H9 (cell line): ENCODE results near the gene MAN2C1. TPM values are rescaled to one million over a fixed set of nuclear protein-coding genes. Genes with fewer than 3 reads are reported as not detected.

Source experiments
- DNase-seq: peaks from one replicate; pipeline ENCODE4 v3.0.0-alpha.2; 2017
- H2AFZ ChIP-seq: one replicate; pipeline ENCODE4 v1.6.1; 2013; ENCODE audit warnings: mild to moderate bottlenecking, low read length, control low read depth, moderate library complexity
- H2AK5ac ChIP-seq: 2 replicates; pipeline ENCODE4 v1.6.1; 2013; ENCODE audit warnings: low read length, control low read depth, mixed read lengths; ENCODE audit not compliant: insufficient read length
- H2BK120ac ChIP-seq: one replicate; pipeline ENCODE4 v1.6.1; 2013; ENCODE audit warnings: low read depth, mild to moderate bottlenecking, low read length, control low read depth, inconsistent platforms; ENCODE audit not compliant: poor library complexity, severe bottlenecking
- H2BK12ac ChIP-seq: 2 replicates; pipeline ENCODE4 v1.6.1; 2013; ENCODE audit warnings: low read length, control low read depth, mixed read lengths, low read depth; ENCODE audit not compliant: insufficient read length
- H2BK15ac ChIP-seq: 2 replicates; pipeline ENCODE4 v1.6.1; 2013; ENCODE audit warnings: low read depth, low read length, control low read depth
- H2BK20ac ChIP-seq: one replicate; pipeline ENCODE4 v1.6.1; 2013; ENCODE audit warnings: low read depth, mild to moderate bottlenecking, low read length, control low read depth, inconsistent platforms; ENCODE audit not compliant: poor library complexity, severe bottlenecking
- H2BK5ac ChIP-seq: 2 replicates; pipeline ENCODE4 v1.6.1; 2013; ENCODE audit warnings: low read length, control low read depth, mixed read lengths; ENCODE audit not compliant: insufficient read length
- H3K14ac ChIP-seq: 2 replicates; pipeline ENCODE4 v1.6.1; 2013; ENCODE audit warnings: low read length, control low read depth; ENCODE audit not compliant: insufficient read depth
- H3K18ac ChIP-seq: 2 replicates; pipeline ENCODE4 v1.6.1; 2013; ENCODE audit warnings: low read depth, mild to moderate bottlenecking, mixed read lengths, low read length, control low read depth; ENCODE audit not compliant: insufficient read length
- H3K23ac ChIP-seq: 2 replicates; pipeline ENCODE4 v1.6.1; 2013; ENCODE audit warnings: low read length, control low read depth, mixed read lengths, low read depth; ENCODE audit not compliant: insufficient read length
- H3K23me2 ChIP-seq: 2 replicates; pipeline ENCODE4 v1.6.1; 2013; ENCODE audit warnings: low read depth, mild to moderate bottlenecking, mixed read lengths, low read length, control low read depth; ENCODE audit not compliant: insufficient read length, poor library complexity, severe bottlenecking
- H3K27ac ChIP-seq: 2 replicates; pipeline ENCODE4 v1.5.1; 2013; ENCODE audit warnings: low read length, control low read depth, mixed read lengths, low read depth; ENCODE audit not compliant: insufficient read length
- H3K27me3 ChIP-seq: 2 replicates; pipeline ENCODE4 v1.6.1; 2013; ENCODE audit warnings: low read length, control low read depth, inconsistent platforms; ENCODE audit not compliant: insufficient read depth
- H3K4ac ChIP-seq: 2 replicates; pipeline ENCODE4 v1.6.1; 2013; ENCODE audit warnings: low read depth, mild to moderate bottlenecking, control low read depth, inconsistent platforms, low read length, moderate library complexity
- H3K4me1 ChIP-seq: 2 replicates; pipeline ENCODE4 v1.6.1; 2013; ENCODE audit warnings: low read length, control low read depth, inconsistent platforms; ENCODE audit not compliant: insufficient read depth
- H3K4me2 ChIP-seq: 2 replicates; pipeline ENCODE4 v1.6.1; 2013; ENCODE audit warnings: low read length, control low read depth, mixed read lengths; ENCODE audit not compliant: insufficient read length, insufficient read depth
- H3K56ac ChIP-seq: 2 replicates; pipeline ENCODE4 v1.6.1; 2013; ENCODE audit warnings: low read depth, mild to moderate bottlenecking, mixed read lengths, low read length, control low read depth; ENCODE audit not compliant: insufficient read length
- H3K79me1 ChIP-seq: 2 replicates; pipeline ENCODE4 v1.6.1; 2013; ENCODE audit warnings: low read depth, mild to moderate bottlenecking, moderate library complexity, low read length, control low read depth, inconsistent platforms; ENCODE audit not compliant: insufficient read depth, poor library complexity, severe bottlenecking
- H3K79me2 ChIP-seq: 2 replicates; pipeline ENCODE4 v1.6.1; 2013; ENCODE audit warnings: low read length, control low read depth, inconsistent platforms; ENCODE audit not compliant: insufficient read depth
- H3K9ac ChIP-seq: 2 replicates; pipeline ENCODE4 v1.6.1; 2013; ENCODE audit warnings: low read length, control low read depth, mixed read lengths; ENCODE audit not compliant: insufficient read length; ENCODE audit errors: extremely low read depth
- H3K9me3 ChIP-seq: one replicate; pipeline ENCODE4 v1.6.1; 2013; ENCODE audit warnings: low read depth, low read length, inconsistent platforms; ENCODE audit not compliant: control insufficient read depth
- H3T11ph ChIP-seq: one replicate; pipeline ENCODE4 v1.6.1; 2013; ENCODE audit warnings: mild to moderate bottlenecking, low read length, control low read depth, inconsistent platforms
- H4K20me1 ChIP-seq: one replicate; pipeline ENCODE4 v1.6.1; 2013; ENCODE audit not compliant: control insufficient read depth, insufficient read length, insufficient read depth
- H4K5ac ChIP-seq: 2 replicates; pipeline ENCODE4 v1.6.1; 2013; ENCODE audit warnings: low read depth, mild to moderate bottlenecking, mixed read lengths, low read length, control low read depth; ENCODE audit not compliant: insufficient read length
- H4K8ac ChIP-seq: replicated peaks from 2 replicates; pipeline ENCODE4 v1.6.1; 2013; ENCODE audit warnings: low read length, control low read depth, mixed read lengths, low read depth; ENCODE audit not compliant: insufficient read length
- H4K91ac ChIP-seq: 2 replicates; pipeline ENCODE4 v1.6.1; 2013; ENCODE audit warnings: low read depth, mild to moderate bottlenecking, moderate library complexity, mixed read lengths, low read length, control low read depth; ENCODE audit not compliant: insufficient read length
- H3K27ac Mint-ChIP-seq, 3 experiments: 2 replicates in 2 of 3; 3 replicates in 1 of 3; pipeline ENCODE4 v1.8.0; 2020 to 2021; ENCODE audit warnings: mixed read lengths in 3 of 3, mild to moderate bottlenecking in 1 of 3, moderate library complexity in 1 of 3
- H3K27me3 Mint-ChIP-seq: 2 replicates; pipeline ENCODE4 v1.8.0; 2021; ENCODE audit warnings: low read depth, mild to moderate bottlenecking, moderate library complexity, mixed read lengths
- H3K36me3 Mint-ChIP-seq, 3 experiments: 2 replicates in 2 of 3; 3 replicates in 1 of 3; pipeline ENCODE4 v1.8.0; 2020 to 2021; ENCODE audit warnings: low read depth in 3 of 3, mixed read lengths in 3 of 3; ENCODE audit not compliant: insufficient read depth in 1 of 3
- H3K4me1 Mint-ChIP-seq, 2 experiments: 2 replicates each; pipeline ENCODE4 v1.8.0; 2020; ENCODE audit warnings: mixed read lengths in 2 of 2
- H3K4me3 Mint-ChIP-seq, 2 experiments: 2 replicates in 1 of 2; 3 replicates in 1 of 2; pipeline ENCODE4 v1.8.0; 2020 to 2021; ENCODE audit warnings: mild to moderate bottlenecking in 2 of 2, mixed read lengths in 2 of 2, moderate library complexity in 1 of 2
- H3K9me3 Mint-ChIP-seq, 2 experiments: 2 replicates in 1 of 2; 3 replicates in 1 of 2; pipeline ENCODE4 v1.8.0; 2020; ENCODE audit warnings: mild to moderate bottlenecking in 2 of 2, mixed read lengths in 2 of 2, moderate library complexity in 1 of 2
- CTCF ChIP-seq: fragments of 200-600 bp; sonication (generic); conservative IDR thresholded peaks from 3 replicates; pipeline ENCODE4 v1.8.0; 2021; ENCODE audit warnings: antibody characterized with exemption, mild to moderate bottlenecking
- WGBS: extraction: QIAGEN DNeasy Blood & Tissue Kit; methylation state at CpG from one replicate; pipeline ENCODE4 v1.1.7; 2013; ENCODE audit warnings: missing lambda C conversion rate, low lambda C conversion rate, mixed read lengths; ENCODE audit not compliant: insufficient read length; ENCODE audit errors: extremely low coverage; 5-methylcytosine and 5-hydroxymethylcytosine counted together
- total RNA-seq: library from RNA; stranded (reverse); gene quantifications from 2 replicates; pipeline ENCODE4 v1.2.1, GENCODE V29; 2021

The MAN2C1 gene
- total RNA-seq, 1 experiment from 2014 or later, result 112 TPM

- H3K79me1 ChIP-seq, result no peaks in the 10 kb centered on the region
- no peak overlapping the region for H3K4ac ChIP-seq
- no peak overlapping the region for H4K91ac ChIP-seq
- H3K27ac ChIP-seq, result no peak overlapping the region
- no peak overlapping the region for H3K27ac Mint-ChIP-seq
- no peaks in the 10 kb centered on the region for H3K79me2 ChIP-seq
- no peak overlapping the region for H3K56ac ChIP-seq
- H4K5ac ChIP-seq, result no peak overlapping the region
- H3K4me2 ChIP-seq, result no peak overlapping the region
- H4K8ac ChIP-seq, result no peak overlapping the region
- no peak overlapping the region for H3K14ac ChIP-seq
- H2AFZ ChIP-seq, result no peak overlapping the region
- no peaks in the 10 kb centered on the region for H3K9me3 ChIP-seq
- H3K27me3 ChIP-seq, result no peaks in the 10 kb centered on the region
- no peak overlapping the region for H3K4me3 Mint-ChIP-seq
- H3K9ac ChIP-seq, result no peak overlapping the region
- H2BK120ac ChIP-seq, result no peak overlapping the region
- peaks cover 21% of the 10 kb centered on the region for H3K27me3 Mint-ChIP-seq
- H3K9me3 Mint-ChIP-seq, result no peaks in the 10 kb centered on the region
- no peak for TF ChIP-seq CTCF
- no peak overlapping the region for H2BK15ac ChIP-seq
- H3K18ac ChIP-seq, result no peak overlapping the region
- no peaks in the 10 kb centered on the region for H3K4me1 ChIP-seq
- no peak overlapping the region for H2BK5ac ChIP-seq
- no peaks in the 10 kb centered on the region for H3K4me1 Mint-ChIP-seq
- no peaks in the 10 kb centered on the region for H3K36me3 Mint-ChIP-seq
- H3K23me2 ChIP-seq, result no peaks in the 10 kb centered on the region
- no CpG with 5 or more reads among the region's 4 CpGs for WGBS
- no peak overlapping the region for H3T11ph ChIP-seq
- no peak overlapping the region for H3K23ac ChIP-seq
- no peak overlapping the region for H2BK20ac ChIP-seq
- H2BK12ac ChIP-seq, result no peak overlapping the region
- no peak overlapping the region for H2AK5ac ChIP-seq
- H4K20me1 ChIP-seq, result no peaks in the 10 kb centered on the region
- no peak for DNase-seq
Measured at GRCh38 chr15:75325922-75326321, 42.5 kb downstream of the MAN2C1 start.
